Head of caudate nucleus (tissue), 42 donors: Measurements from ENCODE around the gene CST2.
"Not testable (repeated sequence)": the region's sequence is repeated elsewhere in the genome, so short reads cannot be mapped to it uniquely, and the experiment has no call there.

Experiments
- DNase-seq, 42 donors: peaks; one replicate each; pipeline versions ENCODE4 v3.0.0 to v3.0.0-alpha.2; 2020 to 2021; ENCODE audit warnings: mixed read lengths in 7 of 42
- intact Hi-C: fragments of 100-400 bp; cut with DNase I; formaldehyde crosslinking; loops from one replicate; pipeline ENCODE4 v1.15.0; 2022

CST2 gene

DNA sequence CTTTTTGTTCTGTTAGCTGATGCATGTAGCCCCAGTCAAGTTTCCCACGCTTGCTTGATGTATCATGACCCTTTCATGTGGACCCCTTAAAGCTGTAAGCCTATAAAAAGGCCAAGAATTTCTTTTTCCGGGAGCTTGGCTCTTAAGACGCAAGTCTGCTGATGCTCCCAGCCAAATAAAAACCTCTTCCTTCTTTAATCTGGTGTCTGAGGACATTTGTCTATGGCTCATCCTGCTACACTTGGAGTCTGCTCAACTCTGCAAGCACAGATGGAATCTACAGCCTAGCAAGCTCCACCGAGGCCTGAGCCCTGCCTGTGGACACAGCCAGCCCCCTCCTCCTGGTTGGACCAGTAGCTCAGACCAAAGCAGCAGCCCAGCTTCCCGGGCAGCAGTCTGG lies 3.4 kb downstream of the CST2 start:
- intact Hi-C loops = no loop called here
- no peak for DNase-seq

DNA sequence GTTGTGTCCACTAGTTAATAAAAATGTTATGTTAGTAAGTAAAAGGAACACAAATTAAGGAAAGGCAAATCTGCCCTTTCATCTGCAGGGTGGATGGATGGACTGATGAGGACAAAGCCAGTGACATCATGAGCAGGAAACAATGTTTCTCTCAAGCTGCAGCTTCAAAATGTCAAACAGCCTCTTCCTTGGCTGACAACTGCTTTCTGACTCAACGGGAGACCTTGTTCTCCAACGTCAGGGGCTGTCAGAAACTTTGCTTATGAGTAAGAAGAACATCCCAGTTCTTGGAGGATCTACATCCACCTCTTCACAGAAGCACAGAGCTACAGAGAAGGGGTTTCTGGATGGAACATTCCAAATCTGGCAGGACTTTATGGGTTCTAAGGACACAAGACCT lies 6.0 kb downstream of the CST2 start:
- intact Hi-C loops = no loop called here
- no peak for DNase-seq

DNA sequence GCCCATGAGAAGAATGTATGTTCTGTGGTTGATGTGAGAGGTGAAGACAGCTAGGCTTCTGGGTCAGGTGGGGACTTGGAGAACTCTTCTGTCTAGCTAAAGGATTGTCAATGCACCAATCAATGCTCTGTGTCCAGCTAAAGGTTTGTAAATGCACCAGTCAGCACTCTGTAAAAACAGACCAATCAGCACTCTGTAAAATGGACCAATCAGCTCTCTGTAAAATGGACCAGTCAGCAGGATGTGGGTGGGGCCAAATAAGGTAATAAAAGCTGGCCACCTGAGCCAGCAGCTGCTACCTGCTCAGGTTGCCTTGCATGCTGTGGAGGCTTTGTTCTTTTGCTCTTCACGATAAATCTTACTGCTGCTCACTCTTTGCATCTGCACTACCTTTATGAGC lies 15.0 kb downstream of the CST2 start:
- DNase-seq, intact Hi-C loops: not testable (repeated sequence)

DNA sequence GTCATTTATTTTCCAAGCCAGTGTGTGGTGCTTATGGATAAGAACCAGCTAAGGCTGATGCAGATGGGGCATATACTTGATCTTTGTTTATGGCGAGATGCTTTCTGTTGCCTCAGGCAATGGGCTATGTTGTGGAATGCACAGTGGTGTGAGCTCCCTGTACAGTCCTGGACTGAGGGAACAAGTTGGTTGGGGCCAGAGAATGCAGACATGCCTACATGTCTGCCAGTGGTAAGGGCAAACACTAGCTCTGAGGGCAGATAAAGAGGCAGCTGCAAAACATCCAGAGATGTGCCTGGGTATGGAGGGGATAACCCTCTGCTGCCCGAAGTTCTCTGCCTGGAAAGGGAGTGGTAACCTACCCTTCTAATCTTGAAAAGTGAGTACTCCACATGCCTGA lies 16.2 kb downstream of the CST2 start:
- DNase-seq, intact Hi-C loops: not testable (repeated sequence)

DNA sequence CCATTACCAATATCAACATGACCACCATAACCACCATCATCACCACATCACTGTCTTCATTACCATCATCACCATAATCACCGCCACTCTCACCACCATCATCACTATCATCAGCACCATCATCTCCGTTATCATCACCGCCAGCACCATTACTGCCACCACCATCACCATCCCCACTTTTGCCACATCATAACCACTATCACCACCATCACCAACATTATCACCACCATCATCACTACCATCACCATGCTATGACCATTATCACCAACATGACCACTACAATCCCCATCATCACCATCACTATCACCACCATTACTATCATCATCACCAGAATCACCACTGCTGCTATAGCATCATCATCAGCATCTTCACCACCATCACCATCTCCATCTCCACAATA lies 25.7 kb downstream of the CST2 start:
- no peak for DNase-seq
- intact Hi-C loops = no loop called here

DNA sequence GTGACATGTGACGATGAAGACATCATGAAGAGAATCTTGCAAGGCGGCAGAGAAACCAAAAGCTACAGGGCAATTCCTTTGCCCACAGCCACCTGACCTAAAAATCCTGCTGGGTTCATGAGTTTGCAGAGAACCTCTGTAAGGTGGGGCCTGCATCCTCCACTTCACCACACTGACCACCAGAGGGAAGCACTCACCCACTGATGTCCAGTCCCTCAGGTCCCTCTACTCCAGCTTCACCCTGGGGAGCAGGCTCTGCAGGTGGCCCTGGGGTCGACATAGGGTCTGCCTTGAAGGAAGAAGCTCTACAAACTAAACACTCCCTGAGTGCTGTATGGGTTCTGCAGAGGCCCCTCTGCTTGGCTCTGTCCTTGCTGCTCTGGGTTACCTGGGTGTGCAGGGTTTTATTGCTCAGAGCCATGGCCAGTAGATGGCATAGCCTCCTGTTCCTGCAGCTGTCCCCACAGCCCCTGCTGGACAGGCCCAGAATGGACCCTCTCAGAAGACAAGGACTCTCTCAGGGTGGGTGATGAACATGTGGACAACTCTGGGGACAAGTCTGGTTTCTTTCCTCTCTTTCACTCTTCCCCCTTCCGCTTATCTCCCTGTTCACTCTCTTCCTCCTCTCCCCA lies 27.2 kb downstream of the CST2 start:
- intact Hi-C loops = not testable (repeated sequence)
- DNase-seq = peak in 41 of 42 donors; percentile 16 to 77 (median 49)

DNA sequence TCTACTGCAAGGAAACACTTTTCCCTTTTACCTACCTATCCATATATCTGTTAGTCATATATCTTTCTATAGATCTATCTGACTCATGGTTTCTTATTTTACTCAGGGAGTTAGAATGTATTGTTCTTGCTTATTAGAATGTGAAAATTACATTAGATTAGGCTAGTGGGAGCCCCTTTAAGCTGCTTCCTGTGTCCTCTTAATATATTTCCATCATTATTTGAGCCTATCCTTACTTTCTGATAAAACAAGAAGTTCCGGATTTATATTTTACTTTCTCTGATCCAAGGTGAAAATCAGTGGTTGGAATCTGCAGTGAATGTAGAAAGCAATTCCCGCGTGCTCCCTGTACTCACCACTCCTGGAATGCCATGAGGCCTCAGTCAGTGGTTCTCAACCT lies 31.0 kb downstream of the CST2 start:
- intact Hi-C loops = no loop called here
- DNase-seq = no peak

DNA sequence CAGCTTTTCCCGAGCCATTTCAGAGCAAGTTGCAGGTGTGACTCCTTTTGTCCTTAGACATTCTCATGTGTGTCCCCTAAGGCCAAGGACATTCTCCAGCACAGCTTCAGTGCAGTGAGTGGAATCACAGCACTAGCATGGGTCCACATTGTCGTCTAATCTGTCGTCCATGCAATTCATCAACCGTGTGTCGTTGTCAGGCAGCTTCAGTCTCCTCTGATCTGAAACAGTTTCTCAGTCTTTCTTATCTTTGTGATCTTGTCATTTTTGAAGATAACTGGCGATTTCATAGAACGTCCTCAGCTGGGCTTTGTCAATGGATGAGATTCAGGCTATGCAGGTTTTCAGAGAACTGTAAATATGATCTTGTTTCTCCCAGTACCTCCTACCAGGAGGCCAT lies 31.7 kb downstream of the CST2 start:
- intact Hi-C loops = no loop called here
- DNase-seq = no peak

DNA sequence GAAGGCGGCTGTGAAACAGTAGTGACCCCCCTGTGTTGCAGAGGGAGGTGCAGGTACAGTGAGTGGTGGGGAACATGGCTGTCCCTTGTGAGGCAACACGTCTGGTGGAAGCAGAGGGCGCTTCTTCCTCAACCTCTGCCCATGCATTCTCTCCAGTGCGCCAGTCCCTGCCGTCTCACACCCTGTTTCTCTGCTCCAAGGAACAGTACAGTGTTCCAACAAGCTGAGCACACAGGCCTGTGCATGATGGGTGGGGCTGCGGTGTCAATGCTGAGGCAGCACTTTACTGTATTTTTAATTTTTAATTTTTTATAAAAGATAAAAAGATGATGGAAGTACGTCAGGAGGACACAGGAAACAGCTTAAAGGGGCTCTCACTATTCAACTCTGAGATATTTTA lies 32.5 kb downstream of the CST2 start:
- intact Hi-C loops = no loop called here
- no peak for DNase-seq

DNA sequence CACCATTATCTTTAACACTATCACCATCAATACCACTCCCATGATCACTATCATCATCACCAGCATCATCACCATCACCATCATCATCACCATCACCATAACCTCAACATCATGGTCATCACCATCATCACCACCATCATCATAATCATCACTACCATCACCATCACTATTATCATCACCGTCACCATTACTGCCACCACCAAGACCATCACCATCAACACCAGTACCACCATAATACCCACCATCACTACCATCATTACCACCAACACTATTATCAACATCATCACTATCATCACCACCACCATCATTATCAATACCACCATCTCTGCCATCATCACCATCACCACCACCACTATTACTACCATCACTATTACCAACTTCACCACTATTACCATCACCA lies 43.1 kb downstream of the CST2 start:
- DNase-seq = no peak
- intact Hi-C loops = no loop called here

DNA sequence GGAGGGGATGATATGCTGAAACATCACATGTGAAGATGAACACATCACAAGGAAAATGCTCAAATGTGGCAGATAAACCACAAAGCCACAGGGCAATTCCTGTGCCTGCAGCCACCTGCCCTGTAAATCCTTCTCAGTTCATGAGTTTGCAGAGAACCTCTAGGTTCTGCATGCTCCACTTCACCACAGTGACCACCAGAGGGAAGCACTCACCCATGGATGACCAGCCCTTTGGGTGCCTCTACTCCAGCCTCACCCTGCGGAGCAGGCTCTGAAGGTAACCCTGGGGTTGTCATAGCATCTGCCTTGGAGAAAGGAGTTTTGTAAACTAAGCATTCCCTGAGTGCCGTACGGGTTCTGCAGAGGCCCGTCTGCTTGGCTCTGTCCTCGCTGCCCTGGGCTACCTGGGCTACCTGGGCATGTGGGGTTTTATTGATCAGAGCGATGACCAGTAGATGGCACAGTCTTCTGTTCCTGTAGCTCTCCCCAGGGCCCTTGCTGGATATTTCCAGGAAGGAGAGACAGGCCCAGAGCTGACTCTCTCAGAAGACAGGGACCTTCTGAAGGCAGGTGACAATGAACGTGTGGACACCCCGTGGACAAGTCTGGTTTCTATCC lies 44.1 kb downstream of the CST2 start:
- intact Hi-C loops = no loop called here
- peak in 15 of 42 donors; percentile 3 to 47 (median 27) for DNase-seq

DNA sequence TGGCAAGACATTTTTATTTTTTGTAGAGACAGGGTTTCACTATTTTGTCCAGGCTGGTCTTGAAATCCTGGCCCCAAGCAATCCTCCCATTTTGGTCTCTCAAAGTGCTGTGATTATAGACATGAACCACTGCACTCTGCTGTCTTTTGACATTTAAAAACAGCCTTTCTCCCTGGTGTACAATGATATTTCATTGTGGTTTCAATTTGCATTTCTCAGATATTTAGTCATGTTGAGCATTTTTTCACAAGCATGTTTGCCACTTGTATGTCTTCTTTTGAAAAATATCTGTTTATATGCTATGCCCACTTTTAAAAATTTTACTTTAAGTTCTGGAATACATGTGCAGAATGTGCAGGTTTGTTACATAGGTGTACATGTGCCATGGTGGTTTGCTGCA lies 47.9 kb downstream of the CST2 start:
- DNase-seq, intact Hi-C loops: not testable (repeated sequence)

DNA sequence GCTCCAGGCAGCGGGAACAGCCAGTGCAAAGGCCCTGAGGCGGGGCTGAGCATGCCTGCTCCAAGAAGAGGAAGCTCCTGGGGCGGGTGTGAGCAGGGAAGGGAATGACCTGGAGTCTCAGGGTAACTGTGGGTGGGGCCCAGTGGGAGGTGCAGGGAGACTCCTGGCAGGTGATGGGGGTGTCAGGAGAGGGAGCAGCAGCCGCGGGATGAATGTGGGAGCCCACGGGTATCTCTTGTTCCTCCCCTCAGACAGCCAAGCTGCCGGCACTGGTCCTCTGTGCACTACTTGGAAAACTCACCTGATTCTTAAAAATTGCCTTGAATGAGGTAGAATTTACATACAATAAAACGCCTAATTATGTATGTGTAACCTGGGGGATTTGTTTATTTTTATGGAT lies 49.1 kb downstream of the CST2 start:
- intact Hi-C loops, DNase-seq: not testable (repeated sequence)

DNA sequence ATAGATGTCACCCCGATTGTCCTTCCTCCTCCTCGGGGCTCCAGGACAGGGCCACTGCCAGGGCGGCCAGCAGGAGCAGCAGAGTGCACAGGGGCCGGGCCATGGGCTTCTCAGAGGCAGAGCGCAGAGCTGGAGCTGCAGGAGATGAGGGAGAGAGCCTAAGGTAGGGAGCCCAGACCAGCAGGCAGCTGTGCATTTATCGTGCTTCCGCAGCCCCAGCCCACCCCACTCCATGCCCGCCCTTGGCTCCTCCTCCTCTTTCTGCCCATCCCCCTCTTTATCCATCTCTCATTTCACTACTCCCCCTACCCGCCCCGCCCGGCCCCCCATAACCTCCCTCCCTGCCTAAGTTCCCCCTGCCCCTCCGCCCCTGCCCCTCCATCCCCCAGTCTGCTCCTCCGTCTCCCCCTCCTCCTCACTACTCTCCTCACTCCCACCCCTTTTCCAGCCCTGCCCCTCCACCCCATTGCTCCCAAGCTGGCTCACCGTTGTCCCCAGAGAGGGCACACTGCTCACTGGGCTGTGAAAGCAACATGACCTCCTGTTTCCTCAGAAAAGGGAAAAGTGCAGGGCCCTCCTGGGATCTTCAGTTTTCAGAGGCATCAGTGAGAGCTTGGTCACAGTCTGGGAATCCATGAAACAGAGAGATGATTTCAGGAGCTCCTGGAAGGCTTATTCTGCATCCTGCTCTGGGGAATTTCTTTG lies 50.3 kb downstream of the CST2 start:
- intact Hi-C loops = no loop called here
- DNase-seq = no peak

DNA sequence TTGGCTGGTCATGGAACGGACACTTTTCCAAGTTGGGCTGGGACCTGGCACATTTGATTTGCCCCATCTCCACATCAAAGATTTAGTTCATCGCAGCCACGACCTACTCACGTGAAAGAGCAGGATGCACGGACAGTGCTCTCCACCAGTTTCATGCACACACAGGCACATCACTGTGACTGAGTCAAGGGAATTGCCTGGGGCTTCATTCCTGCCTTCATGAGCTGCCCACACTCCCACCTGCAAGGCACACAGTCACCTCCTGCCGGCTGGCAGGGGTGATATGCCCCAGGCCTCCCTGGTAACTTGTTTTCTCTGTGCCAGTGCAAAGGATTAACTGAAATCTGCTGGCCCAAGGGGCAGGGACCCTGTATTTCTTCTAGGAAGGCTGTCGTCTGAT lies 52.4 kb downstream of the CST2 start:
- DNase-seq = no peak

More for the DNA sequence above, 52.4 kb downstream of the CST2 start:
- intact Hi-C loops = no loop called here
